Measurements from ENCODE around the gene NSMCE4A.
"Not testable (repeated sequence)": the region's sequence is repeated elsewhere in the genome, so short reads cannot be mapped to it uniquely, and the experiment has no call there.

NSMCE4A gene

GRCh38 chr10:121942749-121943416, 32.1 kb downstream of the NSMCE4A start:
- Histone ChIP-seq H3K4me1 (ENCODE audit: control insufficient read depth in 1 of 2, insufficient read depth in 1 of 2, low read depth in 1 of 2, low read length in 1 of 2) (peaks cover 39 to 42% of the 10 kb centered on the region in 2 experiments), H3K4me3 (ENCODE audit: low read depth in 1 of 2, low read length in 1 of 2) (no peak overlapping the region), H3K27me3 (no peaks in the 10 kb centered on the region), H3K9me3 (no peaks in the 10 kb centered on the region), H3K27ac (peak overlapping the region; percentile 61), H3K36me3 (no peaks in the 10 kb centered on the region)
- TF ChIP-seq CTCF (IDR thresholded peaks at IDR 0.05) = no peak

- H3K4me1 ChIP-seq (ENCODE audit: control insufficient read depth in 1 of 2, insufficient read depth in 1 of 2, low read depth in 1 of 2, low read length in 1 of 2) = peaks cover 28 to 30% of the 10 kb centered on the region in 2 experiments
- no peaks in the 10 kb centered on the region for H3K27me3 ChIP-seq
- TF ChIP-seq CTCF (IDR thresholded peaks at IDR 0.05) = no peak
- no peak overlapping the region for H3K4me3 ChIP-seq (ENCODE audit: low read depth in 1 of 2, low read length in 1 of 2)
- no peaks in the 10 kb centered on the region for H3K9me3 ChIP-seq
- H3K36me3 ChIP-seq = no peaks in the 10 kb centered on the region
- H3K27ac ChIP-seq = peak overlapping the region; percentile 61
These were observed 33.5 kb downstream of the NSMCE4A start for GRCh38 chr10:121941532-121941931.

GRCh38 chr10:121936295-121936694, 38.7 kb downstream of the NSMCE4A start:
- no peak for TF ChIP-seq CTCF (IDR thresholded peaks at IDR 0.05)
- Histone ChIP-seq H3K9me3 (no peaks in the 10 kb centered on the region), H3K36me3 (no peaks in the 10 kb centered on the region)

GRCh38 chr10:121935702-121936101, 39.3 kb downstream of the NSMCE4A start:
- H3K36me3 ChIP-seq = no peaks in the 10 kb centered on the region
- H3K4me1 ChIP-seq (ENCODE audit: control insufficient read depth in 1 of 2, insufficient read depth in 1 of 2, low read depth in 1 of 2, low read length in 1 of 2) = peaks cover 6 to 7% of the 10 kb centered on the region in 2 experiments
- H3K9me3 ChIP-seq = no peaks in the 10 kb centered on the region
- H3K4me3 ChIP-seq (ENCODE audit: low read depth in 1 of 2, low read length in 1 of 2) = no peak overlapping the region
- H3K27me3 ChIP-seq = no peaks in the 10 kb centered on the region
- H3K27ac ChIP-seq = peak overlapping the region; percentile 35
- TF ChIP-seq CTCF (IDR thresholded peaks at IDR 0.05) = no peak

More at GRCh38 chr10:121936295-121936694, 38.7 kb downstream of the NSMCE4A start:
- Histone ChIP-seq H3K27ac (no peak overlapping the region), H3K4me3 (ENCODE audit: low read depth in 1 of 2, low read length in 1 of 2) (no peak overlapping the region), H3K27me3 (no peaks in the 10 kb centered on the region), H3K4me1 (ENCODE audit: control insufficient read depth in 1 of 2, insufficient read depth in 1 of 2, low read depth in 1 of 2, low read length in 1 of 2) (peaks cover 8 to 11% of the 10 kb centered on the region in 2 experiments)

GRCh38 chr10:121930268-121931085, 44.5 kb downstream of the NSMCE4A start:
- H3K9me3 ChIP-seq; H3K4me3 ChIP-seq (ENCODE audit: low read depth in 1 of 2, low read length in 1 of 2); H3K27me3 ChIP-seq; H3K27ac ChIP-seq; H3K36me3 ChIP-seq: not testable (repeated sequence)
- peaks cover 26 to 27% of the 10 kb centered on the region in 2 experiments for H3K4me1 ChIP-seq (ENCODE audit: control insufficient read depth in 1 of 2, insufficient read depth in 1 of 2, low read depth in 1 of 2, low read length in 1 of 2)

- not testable (repeated sequence) for H3K27ac ChIP-seq; H3K9me3 ChIP-seq; H3K4me3 ChIP-seq (ENCODE audit: low read depth in 1 of 2, low read length in 1 of 2); H3K36me3 ChIP-seq; H3K27me3 ChIP-seq
- H3K4me1 ChIP-seq (ENCODE audit: control insufficient read depth in 1 of 2, insufficient read depth in 1 of 2, low read depth in 1 of 2, low read length in 1 of 2) = peaks cover 27 to 28% of the 10 kb centered on the region in 2 experiments
These were observed 45.3 kb downstream of the NSMCE4A start for GRCh38 chr10:121929585-121930267.
